Endothelial cell of hepatic sinusoid (primary cell): ENCODE results near the gene SIDT2.
"Not testable (repeated sequence)": the region's sequence is repeated elsewhere in the genome, so short reads cannot be mapped to it uniquely, and the experiment has no call there.

ENCODE experiments used
- in situ Hi-C: cut with HindIII; loops from 2 replicates; pipeline ENCODE4 v1.10.0; 2017; ENCODE audit warnings: low sequenced_read_pairs

The SIDT2 gene

DNA sequence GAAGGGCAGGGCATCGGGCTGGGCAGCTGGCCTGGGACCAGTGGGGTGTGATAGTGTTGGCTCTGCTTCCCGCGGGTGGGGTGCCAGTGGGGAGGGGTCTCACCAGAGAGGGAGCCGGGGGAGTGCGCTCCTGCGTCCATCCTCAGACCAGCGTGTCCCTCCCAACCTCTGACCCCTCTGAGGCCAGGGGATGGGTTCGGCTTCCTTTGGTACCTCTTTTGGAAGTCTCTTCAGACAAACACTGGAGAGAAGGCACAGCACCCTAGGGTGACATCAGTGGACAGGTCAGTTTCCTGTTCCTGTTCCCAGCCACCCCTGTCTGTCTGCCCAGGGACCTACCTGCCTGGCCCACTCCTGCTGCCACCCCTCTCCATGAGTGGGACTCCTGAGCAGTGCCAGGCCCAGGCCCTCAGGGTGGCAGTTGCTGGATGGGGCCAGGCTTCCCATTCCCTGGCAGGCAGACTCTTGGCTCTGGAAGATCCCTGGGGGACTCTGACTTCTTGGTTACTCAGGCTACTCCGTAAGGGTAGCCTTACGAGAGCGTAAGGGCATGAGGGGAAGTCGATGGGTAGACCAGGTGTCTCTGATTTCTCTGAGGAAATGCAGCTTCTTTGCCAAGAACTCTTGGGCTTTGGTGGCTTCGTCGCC lies 23.2 kb downstream of the SIDT2 start:
- in situ Hi-C loops, result loop anchor here (5.0 kb wide), 1 partner anchor 74 kb away; no protein-coding TSS in a partner anchor

DNA sequence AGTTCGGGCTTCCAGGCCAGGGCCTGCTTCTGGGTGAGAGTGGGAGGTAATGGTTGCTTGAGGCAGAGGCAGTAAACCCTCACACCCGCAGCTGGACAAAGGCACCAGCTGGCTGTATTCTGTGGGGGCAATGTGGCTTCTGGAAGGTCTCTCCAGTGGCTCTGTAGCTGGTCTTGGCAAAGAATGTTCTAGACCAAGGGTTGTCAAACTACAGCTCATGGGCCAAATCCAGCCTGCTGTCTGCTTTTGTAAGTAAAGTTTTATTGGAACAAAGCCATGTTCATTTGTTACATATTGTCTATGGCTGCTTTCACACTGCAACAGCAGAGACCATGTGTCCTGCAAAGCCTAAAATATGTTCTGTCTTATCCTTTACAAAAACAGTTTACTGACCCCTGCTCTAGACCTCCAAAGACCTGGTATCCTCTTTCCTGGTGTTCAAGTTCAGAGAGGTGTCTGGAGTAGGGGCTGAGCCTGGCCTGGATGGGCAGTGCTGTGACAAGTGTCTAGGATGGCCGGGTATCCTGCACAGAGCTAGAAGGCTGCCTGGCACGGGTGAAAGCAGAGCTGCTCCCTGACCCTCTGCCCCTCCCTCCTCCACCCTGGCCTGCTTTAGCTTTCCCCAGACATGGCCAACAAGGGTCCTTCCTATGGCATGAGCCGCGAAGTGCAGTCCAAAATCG lies 24.0 kb downstream of the SIDT2 start:
- in situ Hi-C loops, result loop anchor here (5.0 kb wide), 1 partner anchor 75 kb away; no protein-coding TSS in a partner anchor

DNA sequence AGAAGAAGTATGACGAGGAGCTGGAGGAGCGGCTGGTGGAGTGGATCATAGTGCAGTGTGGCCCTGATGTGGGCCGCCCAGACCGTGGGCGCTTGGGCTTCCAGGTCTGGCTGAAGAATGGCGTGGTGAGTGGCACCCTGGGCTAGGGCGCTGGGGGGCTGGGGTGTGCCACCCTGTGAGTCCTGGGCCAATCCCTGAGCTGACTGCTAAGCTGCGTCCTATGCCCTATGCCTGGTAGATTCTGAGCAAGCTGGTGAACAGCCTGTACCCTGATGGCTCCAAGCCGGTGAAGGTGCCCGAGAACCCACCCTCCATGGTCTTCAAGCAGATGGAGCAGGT lies 24.5 kb downstream of the SIDT2 start:
- in situ Hi-C loops, result loop anchor here (5.0 kb wide), 1 partner anchor 76 kb away; no protein-coding TSS in a partner anchor

DNA sequence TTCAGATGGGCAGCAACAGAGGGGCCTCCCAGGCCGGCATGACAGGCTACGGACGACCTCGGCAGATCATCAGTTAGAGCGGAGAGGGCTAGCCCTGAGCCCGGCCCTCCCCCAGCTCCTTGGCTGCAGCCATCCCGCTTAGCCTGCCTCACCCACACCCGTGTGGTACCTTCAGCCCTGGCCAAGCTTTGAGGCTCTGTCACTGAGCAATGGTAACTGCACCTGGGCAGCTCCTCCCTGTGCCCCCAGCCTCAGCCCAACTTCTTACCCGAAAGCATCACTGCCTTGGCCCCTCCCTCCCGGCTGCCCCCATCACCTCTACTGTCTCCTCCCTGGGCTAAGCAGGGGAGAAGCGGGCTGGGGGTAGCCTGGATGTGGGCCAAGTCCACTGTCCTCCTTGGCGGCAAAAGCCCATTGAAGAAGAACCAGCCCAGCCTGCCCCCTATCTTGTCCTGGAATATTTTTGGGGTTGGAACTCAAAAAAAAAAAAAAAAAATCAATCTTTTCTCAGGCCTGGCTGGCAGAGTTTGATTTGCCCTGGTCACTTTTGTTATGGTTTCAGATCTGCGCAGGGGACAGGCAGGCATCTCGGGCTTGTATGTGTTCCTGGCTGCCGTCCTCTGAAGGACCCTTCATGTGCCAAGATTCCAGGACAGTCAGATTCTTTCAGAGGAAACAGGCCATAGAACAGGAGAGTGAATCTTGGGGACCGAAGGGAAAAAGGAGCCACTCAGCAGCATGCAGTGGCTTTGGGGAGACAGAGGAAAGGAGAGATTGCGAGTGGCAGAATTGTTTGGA lies 25.9 kb downstream of the SIDT2 start:
- in situ Hi-C loops, result loop anchor here (5.0 kb wide), 1 partner anchor 77 kb away; no protein-coding TSS in a partner anchor

DNA sequence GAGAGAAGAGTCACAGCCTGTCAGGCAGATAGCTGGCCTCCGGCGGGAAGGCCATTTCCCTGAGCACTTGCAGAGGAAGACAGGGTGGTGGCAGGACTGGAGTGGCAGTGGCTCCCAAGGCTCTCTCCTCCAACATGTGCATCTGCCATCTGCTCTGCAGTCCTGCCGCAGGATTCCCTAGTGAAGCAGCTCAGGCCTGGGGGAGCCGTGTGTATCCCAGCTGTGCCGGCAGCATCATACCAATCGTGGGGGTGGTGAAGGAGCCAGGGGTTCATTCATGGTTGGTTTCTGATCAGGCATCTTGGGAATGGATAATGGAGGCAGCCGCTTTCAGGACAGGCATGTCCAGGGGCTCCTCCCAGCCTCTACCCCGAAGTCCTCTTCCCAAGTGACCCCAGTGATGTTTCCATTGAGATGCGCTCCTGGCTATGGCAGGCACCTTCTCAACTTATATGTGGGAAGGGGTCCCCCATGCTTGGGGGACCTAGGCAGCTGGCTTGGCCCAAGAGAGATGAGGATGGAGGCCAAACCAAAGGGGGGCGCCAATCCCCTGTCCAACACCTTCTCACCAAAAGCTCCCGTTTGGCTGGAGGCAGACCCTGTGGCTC lies 26.8 kb downstream of the SIDT2 start:
- in situ Hi-C loops, result no loop called here

DNA sequence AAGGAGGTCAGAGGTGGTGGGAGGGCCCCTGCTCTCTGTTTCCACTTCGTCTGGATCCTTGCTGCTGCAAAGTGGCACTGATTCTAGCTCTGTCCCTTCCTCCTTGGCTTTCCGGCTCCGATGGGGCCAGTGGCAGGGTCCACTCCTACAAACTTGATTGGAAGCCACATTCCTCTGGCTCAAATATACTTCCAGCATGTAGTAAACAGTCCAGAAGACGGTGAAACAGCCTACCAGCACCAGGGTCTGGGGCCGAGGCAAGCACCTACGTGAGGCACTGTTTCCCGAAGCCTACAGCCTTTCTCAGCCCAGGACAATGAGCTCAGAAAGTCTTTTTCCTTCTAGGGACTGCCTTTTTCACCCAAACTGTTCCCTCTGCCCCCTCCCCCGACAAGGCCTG lies 27.6 kb downstream of the SIDT2 start:
- in situ Hi-C loops, result not testable (repeated sequence)

DNA sequence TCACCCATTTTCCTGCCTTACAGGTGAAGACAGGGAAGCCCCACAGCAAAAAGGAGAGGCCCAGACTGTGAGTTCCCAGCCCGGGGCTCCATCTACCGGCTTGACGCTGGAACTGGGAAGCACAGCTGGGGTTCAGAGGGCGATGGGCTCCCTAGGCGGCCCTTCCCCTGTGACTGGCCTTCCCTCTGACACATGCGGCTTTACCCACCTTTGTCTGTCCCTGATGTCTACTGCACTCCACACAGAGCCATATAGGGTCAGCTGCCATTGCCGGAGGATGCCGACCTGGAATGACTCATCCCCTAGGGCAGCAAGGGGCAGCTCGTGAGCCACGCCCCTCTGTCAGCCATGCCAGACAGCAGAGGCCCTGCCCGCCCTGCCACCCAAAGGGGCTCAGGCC lies 28.3 kb downstream of the SIDT2 start:
- in situ Hi-C loops, result not testable (repeated sequence)

DNA sequence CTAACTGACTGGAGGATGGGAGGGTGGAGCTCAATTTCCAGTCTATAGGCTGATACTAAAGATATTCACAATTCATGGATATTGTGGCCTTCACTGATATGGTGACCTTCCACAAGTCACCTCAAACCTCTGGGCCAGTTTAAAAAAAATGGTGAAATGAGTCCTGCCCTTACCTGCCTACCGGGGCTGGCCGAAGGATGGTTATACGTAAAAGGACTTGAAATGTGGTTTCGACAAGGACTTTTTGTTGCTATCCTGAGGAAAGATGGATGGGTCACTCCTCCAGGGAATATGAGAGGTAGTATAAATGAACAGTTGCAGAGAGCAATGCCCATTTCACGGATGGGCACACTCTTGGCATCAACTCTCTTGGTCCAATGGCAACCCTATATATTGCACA lies 28.9 kb downstream of the SIDT2 start:
- in situ Hi-C loops, result not testable (repeated sequence)

DNA sequence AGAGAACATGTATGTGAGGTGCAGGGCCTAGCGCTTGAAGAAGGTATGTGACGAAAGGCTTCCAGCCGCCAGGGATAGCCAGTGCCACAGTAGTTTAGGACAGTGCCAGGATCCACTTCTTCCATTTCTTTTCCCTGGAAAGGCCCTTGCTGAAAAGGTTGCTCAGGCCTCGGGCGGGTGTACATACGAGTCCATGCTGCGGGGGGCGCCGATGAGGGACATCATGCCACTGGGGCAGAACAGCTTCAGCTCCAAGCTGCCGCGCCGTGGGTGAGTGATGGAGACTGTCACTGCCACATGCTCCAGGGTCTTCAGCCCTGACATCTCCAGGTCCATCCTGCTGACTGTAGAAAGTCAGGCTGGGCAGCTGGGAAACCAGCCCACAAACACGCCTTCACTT lies 30.2 kb downstream of the SIDT2 start:
- in situ Hi-C loops, result not testable (repeated sequence)

DNA sequence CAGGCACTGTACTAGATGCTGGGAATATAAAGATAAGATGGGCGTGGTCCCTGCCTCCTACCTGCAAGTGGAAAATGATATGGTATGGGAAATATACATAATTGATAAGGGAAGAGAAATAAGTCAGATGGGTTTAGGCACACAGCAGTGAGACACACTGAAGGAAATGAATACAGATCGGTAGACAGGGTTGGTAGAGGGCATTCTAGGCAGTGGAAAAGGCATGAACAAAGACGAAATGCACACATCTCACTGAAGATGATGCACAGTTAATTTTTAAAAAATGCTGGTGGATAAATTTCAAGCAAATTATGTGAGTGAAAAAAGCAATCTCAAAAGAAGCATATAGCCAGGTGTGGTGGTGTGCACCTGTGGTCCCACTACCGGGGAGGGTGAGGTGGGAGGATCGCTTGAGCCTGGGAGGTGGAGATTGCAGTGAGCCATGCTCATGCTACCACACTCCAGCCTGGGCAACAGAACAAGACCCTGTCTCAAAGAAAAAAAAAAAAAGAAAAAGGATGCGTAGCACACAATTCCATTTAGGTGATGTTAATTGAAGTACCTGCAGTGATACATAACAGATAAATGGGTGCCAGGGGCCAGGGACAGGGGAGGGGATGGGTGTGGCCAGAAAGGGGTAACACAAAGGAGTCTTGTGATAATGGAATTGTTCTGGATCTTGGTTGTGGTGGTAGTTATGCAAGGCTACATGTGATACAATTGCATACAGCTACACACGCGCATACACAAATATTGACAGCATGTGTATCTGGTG lies 31.0 kb downstream of the SIDT2 start:
- in situ Hi-C loops, result not testable (repeated sequence)

DNA sequence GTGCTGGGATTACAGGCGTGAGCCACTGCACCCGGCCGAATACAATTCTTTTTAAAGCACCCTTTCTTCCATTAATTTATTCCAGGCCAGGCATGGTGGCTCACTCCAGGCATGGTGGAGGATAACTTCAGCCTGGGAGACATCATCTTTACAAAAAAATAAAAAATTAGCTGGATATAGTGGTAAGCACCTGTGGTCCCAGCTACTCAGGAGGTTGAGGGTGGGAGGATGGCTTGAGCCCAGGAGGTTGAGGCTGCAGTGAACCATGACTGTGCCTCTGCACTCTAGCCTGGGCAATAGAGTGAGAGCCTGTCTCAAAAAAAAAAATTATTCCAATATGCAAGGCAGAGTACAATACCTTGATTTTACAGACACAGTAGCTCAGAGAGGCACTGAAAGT lies 32.1 kb downstream of the SIDT2 start:
- in situ Hi-C loops, result no loop called here

DNA sequence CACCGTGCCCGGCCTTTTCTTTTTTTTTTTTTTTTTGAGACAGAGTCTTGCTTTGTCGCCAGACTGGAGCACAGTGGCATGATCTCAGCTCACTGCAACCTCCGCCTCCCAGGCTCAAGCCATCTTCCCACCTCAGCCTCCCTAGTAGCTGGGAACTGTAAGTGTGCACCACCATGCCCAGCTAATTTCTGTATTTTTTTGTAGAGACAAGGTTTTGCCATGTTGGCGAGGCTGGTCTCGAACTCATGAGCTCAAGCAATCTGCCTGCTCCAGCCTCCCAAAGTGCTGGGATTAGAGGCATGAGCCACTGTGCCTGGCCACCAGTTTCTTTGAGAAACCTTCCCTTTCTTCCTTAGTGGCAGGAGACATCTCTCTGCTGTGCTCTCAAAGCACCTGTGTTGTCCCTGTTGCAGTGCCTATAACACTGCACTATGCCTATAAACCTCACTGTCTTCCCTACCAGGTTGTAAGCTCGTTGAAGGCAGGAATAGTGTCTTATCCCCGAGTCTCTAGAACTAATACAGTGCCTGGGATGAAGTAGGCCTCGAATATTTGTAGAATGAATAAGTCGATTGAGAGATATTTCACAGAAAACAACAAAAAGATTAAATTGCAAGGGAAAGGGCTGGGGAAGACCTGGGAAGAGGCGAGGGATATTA lies 34.3 kb downstream of the SIDT2 start:
- in situ Hi-C loops, result no loop called here

DNA sequence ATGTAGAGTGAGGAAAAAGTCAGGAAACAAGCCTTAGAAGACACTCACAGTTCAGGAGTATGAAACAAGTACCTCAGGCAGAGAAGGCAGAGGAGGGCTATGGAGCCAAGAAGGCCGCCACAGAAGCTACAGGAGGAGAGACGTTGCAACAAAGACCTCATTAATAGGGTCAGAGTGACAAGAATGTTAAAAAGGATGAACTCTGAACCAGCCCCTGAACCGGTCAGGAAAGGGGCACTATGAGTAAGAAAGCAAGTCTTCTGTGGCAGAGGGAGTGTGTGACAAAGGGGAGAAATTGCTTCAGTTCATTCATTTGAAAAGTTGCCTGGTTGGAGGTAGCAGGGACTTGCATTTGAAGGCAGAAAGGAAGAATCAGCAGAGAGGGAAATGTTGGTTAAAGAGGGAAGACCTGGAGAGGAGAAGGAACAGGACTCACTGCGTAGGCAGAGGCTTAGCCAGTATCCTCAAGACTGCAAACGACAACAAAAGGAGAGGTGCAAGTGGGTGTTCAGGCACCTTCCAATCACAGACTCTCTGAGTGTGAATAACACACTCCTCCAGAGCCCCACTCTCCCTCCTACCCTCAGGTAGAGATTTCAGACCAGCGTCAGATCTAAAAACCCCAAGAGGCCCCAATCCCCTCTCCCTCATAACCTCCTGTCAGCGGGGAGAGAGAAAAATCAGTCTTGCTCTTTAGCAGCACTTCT lies 36.0 kb downstream of the SIDT2 start:
- in situ Hi-C loops, result no loop called here

DNA sequence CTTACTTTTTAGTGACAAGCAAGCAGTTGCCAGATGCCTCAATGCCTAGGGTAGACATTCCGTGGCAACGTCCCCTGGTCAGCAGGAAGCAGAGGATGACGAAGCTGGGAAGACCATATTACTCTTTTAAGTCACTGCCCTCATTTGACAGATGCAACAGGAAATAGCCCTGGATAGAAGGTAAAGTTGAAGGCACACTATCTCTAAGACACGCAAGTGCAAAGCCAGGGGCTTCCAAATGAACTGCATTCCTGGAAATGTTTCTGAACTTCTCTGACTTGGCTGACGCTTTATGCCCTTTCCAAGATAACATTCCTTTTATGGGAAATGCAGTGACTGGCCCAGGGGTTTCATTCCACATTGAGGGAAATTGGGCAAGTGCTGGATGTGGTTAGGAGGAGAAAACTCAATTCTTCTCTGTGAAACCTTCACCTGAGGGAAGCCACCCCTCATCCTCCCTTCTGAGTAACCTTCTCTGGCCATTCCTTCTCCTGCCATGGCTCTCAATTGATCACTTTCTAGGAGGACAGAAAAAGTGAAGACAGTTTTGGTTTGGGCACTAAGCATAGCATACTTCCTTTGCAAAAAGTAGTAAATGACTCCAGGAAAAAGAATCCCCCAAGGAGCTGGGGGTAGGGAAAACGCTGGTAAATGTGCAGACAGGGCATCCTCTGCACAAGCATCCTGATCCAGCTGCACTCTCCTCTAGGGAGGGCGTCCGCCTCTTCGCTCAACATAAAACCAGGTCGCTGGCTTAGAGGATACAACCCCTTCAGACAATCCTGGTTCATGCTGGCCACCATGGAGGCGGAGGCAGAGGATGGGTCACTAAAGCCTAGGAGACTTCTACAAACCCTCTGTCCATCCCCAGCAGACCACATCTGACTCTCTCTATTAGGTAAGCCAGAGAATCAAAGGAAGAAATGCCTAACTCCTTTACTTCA lies 38.9 kb downstream of the SIDT2 start:
- in situ Hi-C loops, result no loop called here

DNA sequence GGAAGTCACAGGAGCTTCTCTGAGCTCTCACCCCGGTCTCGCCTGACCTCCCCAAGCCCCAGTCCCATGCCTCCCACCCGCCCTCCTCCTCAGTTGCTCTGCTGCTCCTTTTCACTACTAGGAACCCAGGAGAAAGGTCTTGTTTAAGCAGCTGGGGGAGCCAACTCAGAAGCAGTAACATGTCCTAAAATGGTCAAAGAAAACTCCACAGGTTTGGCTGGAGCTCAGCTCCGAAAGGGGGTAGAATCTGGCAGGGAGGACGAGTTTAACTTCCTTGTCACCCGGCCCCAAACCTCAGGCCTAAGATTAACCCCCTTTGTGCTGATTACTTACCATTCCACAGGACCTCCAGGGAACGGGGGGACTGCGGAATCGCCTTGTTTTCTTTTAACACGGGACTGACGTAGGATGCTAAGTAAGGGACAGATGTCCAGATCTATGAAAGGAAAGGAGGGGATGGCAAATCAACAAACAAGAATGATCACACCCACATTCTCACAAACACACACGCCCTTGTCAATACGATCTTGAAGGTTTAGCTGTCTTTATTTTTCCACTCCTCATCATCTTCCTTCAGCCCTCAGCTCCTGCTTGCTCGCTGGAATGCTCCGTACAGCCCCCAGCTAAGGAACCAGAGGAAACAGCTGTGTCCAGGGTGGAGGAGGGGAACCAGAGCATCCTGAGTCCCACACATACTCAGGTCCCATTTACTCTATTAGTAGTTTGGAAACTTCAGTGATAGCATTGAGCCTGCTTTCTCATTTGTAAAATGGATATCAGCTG lies 39.8 kb downstream of the SIDT2 start:
- in situ Hi-C loops, result no loop called here

DNA sequence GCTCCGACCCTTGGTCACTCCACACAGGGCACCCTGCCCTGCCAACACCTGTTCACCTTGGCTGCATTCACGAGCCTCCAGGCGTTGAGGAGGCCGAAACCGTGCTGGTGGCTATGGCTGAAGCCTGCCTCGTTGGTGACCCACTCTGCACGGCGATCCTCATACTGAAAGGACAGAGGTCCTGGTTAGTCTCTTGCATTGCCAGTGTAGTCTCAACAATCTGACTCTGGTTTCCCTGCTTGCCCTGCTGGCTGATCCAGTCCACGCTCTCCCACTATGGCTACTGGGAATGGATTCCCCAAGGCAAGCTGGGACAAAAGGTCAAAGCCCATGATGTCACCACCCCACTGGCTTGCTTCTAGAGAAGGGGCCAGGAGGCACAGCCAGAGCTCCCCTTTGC lies 40.5 kb downstream of the SIDT2 start:
- in situ Hi-C loops, result no loop called here

DNA sequence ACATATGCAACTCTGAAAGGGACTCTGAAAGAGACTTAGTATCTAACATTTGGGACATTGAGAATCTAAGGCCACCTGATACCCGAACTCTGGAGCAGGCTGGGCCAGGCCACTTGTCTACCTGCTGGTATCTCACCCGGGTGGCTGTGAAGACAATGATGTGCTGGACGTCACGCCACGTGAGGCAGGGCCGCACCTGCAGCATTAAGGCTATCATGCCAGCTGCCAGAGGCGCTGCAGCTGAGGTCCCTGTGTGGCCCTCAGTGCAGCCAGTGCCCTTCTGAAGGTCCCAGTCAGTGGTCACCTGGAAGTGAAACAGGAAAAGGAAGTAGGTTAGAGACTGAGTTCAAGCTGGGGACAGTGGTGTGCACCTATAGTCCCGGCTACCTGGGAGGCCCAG lies 40.9 kb downstream of the SIDT2 start:
- in situ Hi-C loops, result no loop called here

DNA sequence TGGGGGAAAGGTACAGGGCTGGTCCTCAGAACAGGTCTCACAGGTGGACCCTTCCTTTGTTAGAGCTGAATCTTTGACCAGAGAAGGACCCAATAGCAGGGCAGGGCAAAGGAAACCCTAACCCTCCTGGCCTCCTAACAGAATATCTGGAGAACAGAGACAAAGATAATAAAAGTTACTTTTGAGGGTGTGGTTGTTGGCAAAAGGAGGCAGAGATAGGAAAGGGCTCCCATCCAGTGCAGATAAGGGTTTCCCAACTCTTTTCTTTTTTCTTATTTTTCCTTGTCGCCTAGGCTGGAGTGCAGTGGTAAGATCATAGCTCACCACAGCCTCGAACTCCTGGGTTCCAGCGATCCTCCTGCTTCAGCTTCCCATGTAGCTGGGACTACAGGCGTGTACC lies 41.5 kb downstream of the SIDT2 start:
- in situ Hi-C loops, result no loop called here
